ENCODE results near the gene KIAA1755. TPM values are rescaled to one million over a fixed set of nuclear protein-coding genes. Genes with fewer than 3 reads are reported as not detected.

Gene KIAA1755
- total and polyA plus RNA-seq, 9 of the 15 experiments (the other 6 are each of a cell fraction or from before 2014, with no cell fraction given), result not detected

- TF ChIP-seq, protein P1, sequence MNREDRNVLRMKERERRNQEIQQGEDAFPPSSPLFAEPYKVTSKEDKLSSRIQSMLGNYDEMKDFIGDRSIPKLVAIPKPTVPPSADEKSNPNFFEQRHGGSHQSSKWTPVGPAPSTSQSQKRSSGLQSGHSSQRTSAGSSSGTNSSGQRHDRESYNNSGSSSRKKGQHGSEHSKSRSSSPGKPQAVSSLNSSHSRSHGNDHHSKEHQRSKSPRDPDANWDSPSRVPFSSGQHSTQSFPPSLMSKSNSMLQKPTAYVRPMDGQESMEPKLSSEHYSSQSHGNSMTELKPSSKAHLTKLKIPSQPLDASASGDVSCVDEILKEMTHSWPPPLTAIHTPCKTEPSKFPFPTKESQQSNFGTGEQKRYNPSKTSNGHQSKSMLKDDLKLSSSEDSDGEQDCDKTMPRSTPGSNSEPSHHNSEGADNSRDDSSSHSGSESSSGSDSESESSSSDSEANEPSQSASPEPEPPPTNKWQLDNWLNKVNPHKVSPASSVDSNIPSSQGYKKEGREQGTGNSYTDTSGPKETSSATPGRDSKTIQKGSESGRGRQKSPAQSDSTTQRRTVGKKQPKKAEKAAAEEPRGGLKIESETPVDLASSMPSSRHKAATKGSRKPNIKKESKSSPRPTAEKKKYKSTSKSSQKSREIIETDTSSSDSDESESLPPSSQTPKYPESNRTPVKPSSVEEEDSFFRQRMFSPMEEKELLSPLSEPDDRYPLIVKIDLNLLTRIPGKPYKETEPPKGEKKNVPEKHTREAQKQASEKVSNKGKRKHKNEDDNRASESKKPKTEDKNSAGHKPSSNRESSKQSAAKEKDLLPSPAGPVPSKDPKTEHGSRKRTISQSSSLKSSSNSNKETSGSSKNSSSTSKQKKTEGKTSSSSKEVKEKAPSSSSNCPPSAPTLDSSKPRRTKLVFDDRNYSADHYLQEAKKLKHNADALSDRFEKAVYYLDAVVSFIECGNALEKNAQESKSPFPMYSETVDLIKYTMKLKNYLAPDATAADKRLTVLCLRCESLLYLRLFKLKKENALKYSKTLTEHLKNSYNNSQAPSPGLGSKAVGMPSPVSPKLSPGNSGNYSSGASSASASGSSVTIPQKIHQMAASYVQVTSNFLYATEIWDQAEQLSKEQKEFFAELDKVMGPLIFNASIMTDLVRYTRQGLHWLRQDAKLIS (CRISPR knock-in tag; IDR thresholded peaks at IDR 0.05), result no peak
- TF ChIP-seq, protein P2, sequence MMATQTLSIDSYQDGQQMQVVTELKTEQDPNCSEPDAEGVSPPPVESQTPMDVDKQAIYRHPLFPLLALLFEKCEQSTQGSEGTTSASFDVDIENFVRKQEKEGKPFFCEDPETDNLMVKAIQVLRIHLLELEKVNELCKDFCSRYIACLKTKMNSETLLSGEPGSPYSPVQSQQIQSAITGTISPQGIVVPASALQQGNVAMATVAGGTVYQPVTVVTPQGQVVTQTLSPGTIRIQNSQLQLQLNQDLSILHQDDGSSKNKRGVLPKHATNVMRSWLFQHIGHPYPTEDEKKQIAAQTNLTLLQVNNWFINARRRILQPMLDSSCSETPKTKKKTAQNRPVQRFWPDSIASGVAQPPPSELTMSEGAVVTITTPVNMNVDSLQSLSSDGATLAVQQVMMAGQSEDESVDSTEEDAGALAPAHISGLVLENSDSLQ (IDR thresholded peaks at IDR 0.05), result peak; percentile 50; the same call in 1 of the 2 replicates
Observed at GRCh38 chr20:38308047-38308438, 47.5 kb upstream of the KIAA1755 start (continued).

GRCh38 chr20:38307371-38308046 is 47.0 kb upstream of the KIAA1755 start:
- no peak overlapping the region for H3K4me3 ChIP-seq
- H3K36me3 ChIP-seq (ENCODE audit: control insufficient read depth, insufficient read depth, low read length), result no peaks in the 10 kb centered on the region
- DNase-seq (ENCODE audit: extremely low read depth in 1 of 4, low spot score in 3 of 4), result no peak
- H3K9me1 ChIP-seq (ENCODE audit: control insufficient read depth, insufficient read depth, low read length), result no peaks in the 10 kb centered on the region
- no peak overlapping the region for H3K4me2 ChIP-seq (ENCODE audit: insufficient read depth, low read length)
- 0 out of 2 replicates have a peak, but pooled peaks cover 6% of the 10 kb centered on the region for H3K9me3 ChIP-seq (replicated peaks; ENCODE audit: control insufficient read depth, insufficient read depth, low read depth, low read length)
- H2AFZ ChIP-seq (ENCODE audit: low read depth, low read length), result no peak overlapping the region
- no peaks in the 10 kb centered on the region for H4K20me1 ChIP-seq (replicated peaks; ENCODE audit: control insufficient read depth, insufficient read depth, low read length)
- no TSS peak for BruUV-seq (replicated peaks)
- ChIA-PET CTCF (ENCODE audit: low intra/inter-chr PET ratio) (no interaction called here), POLR2A (interaction anchor here (0.6 to 1.1 kb wide), 2 partner anchors 21 to 391 kb away, joined by 3 read pairs; no protein-coding TSS in a partner anchor)
- no peak for FAIRE-seq
- H3K79me2 ChIP-seq (ENCODE audit: control insufficient read depth, insufficient read depth, low read length), result no peaks in the 10 kb centered on the region
- H3K27me3 ChIP-seq (ENCODE audit: control insufficient read depth in 2 of 2, insufficient read depth in 2 of 2, low read length in 2 of 2), result peaks cover 15 to 29% of the 10 kb centered on the region in 2 experiments
- 5% methylated on average over 8 of the region's 8 CpGs for WGBS (ENCODE audit: insufficient coverage, low coverage, missing lambda C conversion rate)
- peaks cover 0 to 6% of the 10 kb centered on the region in 2 experiments; a peak in 1 of 5 replicates for H3K4me1 ChIP-seq (replicated peaks in 1 of 2; ENCODE audit: control insufficient read depth in 2 of 2, insufficient read depth in 2 of 2, low read length in 2 of 2)
- no peak overlapping the region for H3K9ac ChIP-seq (ENCODE audit: insufficient read depth in 1 of 2, low read depth in 2 of 2, low read length in 2 of 2)
- H3K27ac ChIP-seq (ENCODE audit: extremely low read depth, low read depth, low read length), result no peak overlapping the region
- in situ Hi-C loops (cut with MboI) (no loop called here), intact Hi-C loops (cut with micrococcal nuclease) (no loop called here)
- no peak for ATAC-seq
- TF ChIP-seq ZKSCAN1 (IDR thresholded peaks at IDR 0.05; ENCODE audit: low read depth, low read length) (no peak), GABPA (tag; conservative IDR thresholded peaks at IDR 0.05; ENCODE audit: low read depth) (0 out of 2 replicates have a peak, but pooled peaks have one; percentile 29), PYGO2 (tag; IDR thresholded peaks at IDR 0.05) (no peak), NR1H2 (CRISPR knock-in tag; IDR thresholded peaks at IDR 0.05) (no peak), MAFF (IDR thresholded peaks at IDR 0.05; ENCODE audit: low read length) (no peak), RBBP5 (IDR thresholded peaks at IDR 0.05; ENCODE audit: borderline replicate concordance, insufficient read depth, low read length, poor library complexity, severe bottlenecking) (no peak), NELFE (IDR thresholded peaks at IDR 0.05; ENCODE audit: insufficient read depth, insufficient read length) (no peak), LEF1 (IDR thresholded peaks at IDR 0.05) (no peak), SAFB2 (IDR thresholded peaks at IDR 0.05; ENCODE audit: borderline replicate concordance, low read depth, low read length, severe bottlenecking) (no peak), SAP30 (IDR thresholded peaks at IDR 0.05; ENCODE audit: borderline replicate concordance, insufficient read depth, low read depth, low read length, poor library complexity, severe bottlenecking) (no peak), NR2C2 (CRISPR knock-in tag; IDR thresholded peaks at IDR 0.05) (no peak), NR2C2 (tag; IDR thresholded peaks at IDR 0.05) (peak; percentile 46; the same call in 1 of the 2 replicates), YBX1 (IDR thresholded peaks at IDR 0.05) (no peak), ZNF696 (CRISPR knock-in tag; conservative IDR thresholded peaks at IDR 0.05) (no peak), SMARCE1 (IDR thresholded peaks at IDR 0.05) (no peak)

Data from K562 (cell line).